ENCODE results near the gene ANKFY1. TPM values are rescaled to one million over a fixed set of nuclear protein-coding genes. Genes with fewer than 3 reads are reported as not detected.

ANKFY1 gene
- total RNA-seq, 1 donor from 2014 or later: 64.5 TPM

DNA sequence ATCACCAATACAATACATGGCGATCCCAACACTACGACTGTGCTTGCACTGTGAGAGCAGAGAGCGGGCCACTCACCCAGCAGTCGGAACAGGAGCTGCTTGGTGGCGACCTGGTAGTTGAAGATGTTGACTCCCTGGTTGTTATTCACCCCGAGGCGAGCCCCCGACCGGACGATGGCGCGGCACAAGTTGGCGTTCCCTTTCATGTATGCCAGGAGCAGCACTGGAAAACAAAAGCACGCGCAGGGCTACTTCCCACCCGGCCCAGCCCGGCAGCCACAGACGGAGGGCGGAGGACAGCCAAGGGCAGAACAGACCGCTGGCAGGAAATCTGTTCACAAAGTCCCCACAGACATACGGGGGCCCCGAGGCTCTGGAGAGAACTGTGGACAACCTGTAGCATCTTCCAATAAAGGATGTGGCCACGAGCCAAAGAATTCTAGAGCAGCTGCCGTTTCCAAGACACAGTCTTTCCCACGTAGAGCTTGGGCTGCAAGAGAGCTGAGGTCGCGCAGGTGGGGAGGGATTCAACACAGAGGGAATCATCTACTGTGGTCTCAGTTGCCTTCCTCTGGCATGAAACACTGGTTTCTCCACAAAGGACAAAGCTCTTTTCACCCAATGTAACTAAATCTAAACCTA is 93.0 kb downstream of the ANKFY1 start:
- Mint-ChIP-seq H3K27me3 (ENCODE audit: low read depth) (no peaks in the 10 kb centered on the region), H3K27ac (no peak overlapping the region), H3K4me1 (peaks cover 12% of the 10 kb centered on the region), H3K4me3 (no peak overlapping the region), H3K36me3 (peaks cover 51% of the 10 kb centered on the region), H3K9me3 (no peaks in the 10 kb centered on the region)
- DNase-seq (ENCODE audit: low spot score in 2 of 2, unreplicated experiment in 2 of 2): no peak
- TF ChIP-seq, protein P1, sequence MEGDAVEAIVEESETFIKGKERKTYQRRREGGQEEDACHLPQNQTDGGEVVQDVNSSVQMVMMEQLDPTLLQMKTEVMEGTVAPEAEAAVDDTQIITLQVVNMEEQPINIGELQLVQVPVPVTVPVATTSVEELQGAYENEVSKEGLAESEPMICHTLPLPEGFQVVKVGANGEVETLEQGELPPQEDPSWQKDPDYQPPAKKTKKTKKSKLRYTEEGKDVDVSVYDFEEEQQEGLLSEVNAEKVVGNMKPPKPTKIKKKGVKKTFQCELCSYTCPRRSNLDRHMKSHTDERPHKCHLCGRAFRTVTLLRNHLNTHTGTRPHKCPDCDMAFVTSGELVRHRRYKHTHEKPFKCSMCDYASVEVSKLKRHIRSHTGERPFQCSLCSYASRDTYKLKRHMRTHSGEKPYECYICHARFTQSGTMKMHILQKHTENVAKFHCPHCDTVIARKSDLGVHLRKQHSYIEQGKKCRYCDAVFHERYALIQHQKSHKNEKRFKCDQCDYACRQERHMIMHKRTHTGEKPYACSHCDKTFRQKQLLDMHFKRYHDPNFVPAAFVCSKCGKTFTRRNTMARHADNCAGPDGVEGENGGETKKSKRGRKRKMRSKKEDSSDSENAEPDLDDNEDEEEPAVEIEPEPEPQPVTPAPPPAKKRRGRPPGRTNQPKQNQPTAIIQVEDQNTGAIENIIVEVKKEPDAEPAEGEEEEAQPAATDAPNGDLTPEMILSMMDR (IDR thresholded peaks at IDR 0.05; ENCODE audit: unreplicated experiment): no peak

DNA sequence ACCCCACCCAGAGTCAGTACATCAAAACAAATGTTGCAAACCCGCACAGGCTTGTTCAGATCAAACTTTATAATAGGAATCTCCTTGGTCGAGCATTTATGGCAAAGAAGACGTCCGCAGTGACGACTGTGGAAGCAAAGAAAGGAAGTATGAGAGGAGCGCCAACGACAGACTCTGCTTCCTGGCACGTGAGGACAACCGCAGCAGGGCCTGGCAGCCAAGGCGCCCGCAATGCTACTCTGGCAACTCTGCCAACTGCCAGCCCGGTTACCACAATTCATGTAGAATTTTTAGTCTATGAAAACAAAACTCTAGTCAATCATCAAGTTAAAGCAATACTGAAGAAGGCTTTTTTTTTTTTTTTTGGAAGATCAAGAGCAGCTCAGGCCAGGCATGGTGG is 96.0 kb downstream of the ANKFY1 start:
- Mint-ChIP-seq H3K36me3 (peaks cover 55% of the 10 kb centered on the region), H3K4me3 (no peak overlapping the region), H3K9me3 (no peaks in the 10 kb centered on the region), H3K27me3 (ENCODE audit: low read depth) (no peaks in the 10 kb centered on the region), H3K4me1 (peaks cover 3% of the 10 kb centered on the region), H3K27ac (no peak overlapping the region)
- DNase-seq (ENCODE audit: low spot score in 2 of 2, unreplicated experiment in 2 of 2): no peak
- TF ChIP-seq, protein P1 (IDR thresholded peaks at IDR 0.05; ENCODE audit: unreplicated experiment): no peak

DNA sequence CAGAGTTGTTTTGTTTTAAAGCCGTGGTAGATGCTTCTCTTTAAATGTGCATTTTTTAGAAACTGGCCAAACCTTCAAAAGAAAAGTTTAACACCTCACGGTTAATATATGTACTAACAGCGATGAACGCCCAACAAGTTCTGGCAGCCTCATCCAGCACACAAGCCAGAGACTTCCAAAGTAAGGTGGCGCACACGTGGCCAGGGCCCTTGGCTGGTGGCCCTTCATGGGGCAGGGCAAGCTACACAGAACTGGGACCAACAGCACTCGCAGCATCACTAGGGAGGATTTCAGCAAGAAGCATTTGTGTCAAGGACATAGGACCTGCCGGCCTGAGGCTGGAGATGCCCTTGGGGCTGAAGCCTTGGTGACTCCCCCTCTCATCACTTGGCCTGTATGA is 97.4 kb downstream of the ANKFY1 start:
- TF ChIP-seq, protein P1 (IDR thresholded peaks at IDR 0.05; ENCODE audit: unreplicated experiment): no peak
- DNase-seq (ENCODE audit: low spot score in 2 of 2, unreplicated experiment in 2 of 2): no peak
- H3K27me3 Mint-ChIP-seq (ENCODE audit: low read depth): no peaks in the 10 kb centered on the region
- no peak overlapping the region for H3K4me3 Mint-ChIP-seq
- H3K9me3 Mint-ChIP-seq: no peaks in the 10 kb centered on the region
- H3K4me1 Mint-ChIP-seq: peaks cover 10% of the 10 kb centered on the region
- H3K36me3 Mint-ChIP-seq: peaks cover 46% of the 10 kb centered on the region
- H3K27ac Mint-ChIP-seq: no peak overlapping the region

DNA sequence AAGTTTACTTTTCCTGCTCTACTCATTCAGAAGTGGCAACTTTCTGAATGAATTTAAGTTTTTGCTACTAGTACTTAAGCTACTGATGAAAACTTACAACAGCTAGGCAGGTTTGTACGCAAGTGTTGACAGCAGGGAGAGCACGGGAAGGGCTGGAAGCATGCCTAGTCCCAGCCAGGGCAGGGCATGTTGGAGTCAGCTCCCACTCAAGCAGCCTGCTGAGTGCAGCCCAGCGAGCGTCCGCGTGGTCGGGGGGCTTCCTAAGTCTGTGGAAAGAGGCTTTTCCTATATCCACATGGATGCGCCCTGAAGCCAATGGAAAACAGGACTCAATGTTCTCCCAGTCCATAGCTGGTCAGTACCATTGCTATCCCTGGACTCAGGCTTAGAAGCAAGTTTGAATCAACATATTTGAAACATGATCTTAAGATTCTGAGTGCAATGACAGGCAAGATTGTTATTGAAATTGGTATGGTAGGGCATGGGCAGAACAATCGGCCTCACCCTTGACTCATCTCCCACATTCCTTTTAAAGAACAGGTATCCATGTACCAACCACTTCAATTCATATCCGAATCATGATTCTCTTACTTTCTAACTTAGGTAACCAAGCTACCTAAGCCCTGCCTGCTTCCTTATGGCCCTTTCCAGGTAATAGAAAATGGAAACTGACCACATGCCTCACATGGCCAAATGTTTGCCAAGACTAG is 98.3 kb downstream of the ANKFY1 start:
- Mint-ChIP-seq H3K36me3 (peaks cover 46% of the 10 kb centered on the region), H3K27me3 (ENCODE audit: low read depth) (no peaks in the 10 kb centered on the region), H3K4me3 (no peak overlapping the region), H3K4me1 (peaks cover 17% of the 10 kb centered on the region), H3K9me3 (no peaks in the 10 kb centered on the region), H3K27ac (no peak overlapping the region)
- no peak for DNase-seq (ENCODE audit: low spot score in 2 of 2, unreplicated experiment in 2 of 2)
- TF ChIP-seq, protein P1 (IDR thresholded peaks at IDR 0.05; ENCODE audit: unreplicated experiment): no peak

DNA sequence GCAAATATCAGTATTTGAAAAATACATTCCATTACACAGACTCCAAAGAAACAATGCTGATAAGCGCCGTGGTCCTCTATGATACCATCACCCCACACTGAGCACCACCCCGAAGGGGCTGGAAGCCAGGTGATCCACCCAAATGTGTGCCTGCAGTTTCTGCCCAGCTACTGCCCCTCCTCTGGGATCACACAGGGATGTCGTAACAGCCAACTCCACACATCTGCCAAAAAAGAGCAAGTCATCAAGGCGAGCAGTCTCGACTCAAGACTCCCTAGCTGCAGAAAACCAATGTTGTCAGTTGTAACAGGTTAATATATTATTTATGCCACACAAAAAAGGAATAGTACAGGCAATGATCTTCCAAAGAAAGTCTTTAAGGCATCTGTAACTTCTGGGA is 99.8 kb downstream of the ANKFY1 start:
- peaks cover 42% of the 10 kb centered on the region for H3K36me3 Mint-ChIP-seq
- peaks cover 17% of the 10 kb centered on the region for H3K4me1 Mint-ChIP-seq
- H3K9me3 Mint-ChIP-seq: no peaks in the 10 kb centered on the region
- no peak overlapping the region for H3K4me3 Mint-ChIP-seq
- H3K27ac Mint-ChIP-seq: peak overlapping the region; percentile 21
- DNase-seq (ENCODE audit: low spot score in 2 of 2, unreplicated experiment in 2 of 2): no peak
- TF ChIP-seq, protein P1 (IDR thresholded peaks at IDR 0.05; ENCODE audit: unreplicated experiment): no peak
- no peaks in the 10 kb centered on the region for H3K27me3 Mint-ChIP-seq (ENCODE audit: low read depth)
